ENCODE measurements around the gene BPIFB6. TPM values are rescaled to one million over a fixed set of nuclear protein-coding genes. Genes with fewer than 3 reads are reported as not detected.

Gene BPIFB6
- total RNA-seq, 1 donor: not detected

GRCh38 chr20:33002087-33002808 lies 29.2 kb upstream of the BPIFB6 start:
- DNase-seq (ENCODE audit: low read depth): no peak
- TF ChIP-seq, protein P1, sequence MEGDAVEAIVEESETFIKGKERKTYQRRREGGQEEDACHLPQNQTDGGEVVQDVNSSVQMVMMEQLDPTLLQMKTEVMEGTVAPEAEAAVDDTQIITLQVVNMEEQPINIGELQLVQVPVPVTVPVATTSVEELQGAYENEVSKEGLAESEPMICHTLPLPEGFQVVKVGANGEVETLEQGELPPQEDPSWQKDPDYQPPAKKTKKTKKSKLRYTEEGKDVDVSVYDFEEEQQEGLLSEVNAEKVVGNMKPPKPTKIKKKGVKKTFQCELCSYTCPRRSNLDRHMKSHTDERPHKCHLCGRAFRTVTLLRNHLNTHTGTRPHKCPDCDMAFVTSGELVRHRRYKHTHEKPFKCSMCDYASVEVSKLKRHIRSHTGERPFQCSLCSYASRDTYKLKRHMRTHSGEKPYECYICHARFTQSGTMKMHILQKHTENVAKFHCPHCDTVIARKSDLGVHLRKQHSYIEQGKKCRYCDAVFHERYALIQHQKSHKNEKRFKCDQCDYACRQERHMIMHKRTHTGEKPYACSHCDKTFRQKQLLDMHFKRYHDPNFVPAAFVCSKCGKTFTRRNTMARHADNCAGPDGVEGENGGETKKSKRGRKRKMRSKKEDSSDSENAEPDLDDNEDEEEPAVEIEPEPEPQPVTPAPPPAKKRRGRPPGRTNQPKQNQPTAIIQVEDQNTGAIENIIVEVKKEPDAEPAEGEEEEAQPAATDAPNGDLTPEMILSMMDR (IDR thresholded peaks at IDR 0.05; ENCODE audit: insufficient read depth, low read depth, low read length): no peak
- H3K4me3 ChIP-seq (ENCODE audit: low read depth, low read length): no peak overlapping the region

DNA sequence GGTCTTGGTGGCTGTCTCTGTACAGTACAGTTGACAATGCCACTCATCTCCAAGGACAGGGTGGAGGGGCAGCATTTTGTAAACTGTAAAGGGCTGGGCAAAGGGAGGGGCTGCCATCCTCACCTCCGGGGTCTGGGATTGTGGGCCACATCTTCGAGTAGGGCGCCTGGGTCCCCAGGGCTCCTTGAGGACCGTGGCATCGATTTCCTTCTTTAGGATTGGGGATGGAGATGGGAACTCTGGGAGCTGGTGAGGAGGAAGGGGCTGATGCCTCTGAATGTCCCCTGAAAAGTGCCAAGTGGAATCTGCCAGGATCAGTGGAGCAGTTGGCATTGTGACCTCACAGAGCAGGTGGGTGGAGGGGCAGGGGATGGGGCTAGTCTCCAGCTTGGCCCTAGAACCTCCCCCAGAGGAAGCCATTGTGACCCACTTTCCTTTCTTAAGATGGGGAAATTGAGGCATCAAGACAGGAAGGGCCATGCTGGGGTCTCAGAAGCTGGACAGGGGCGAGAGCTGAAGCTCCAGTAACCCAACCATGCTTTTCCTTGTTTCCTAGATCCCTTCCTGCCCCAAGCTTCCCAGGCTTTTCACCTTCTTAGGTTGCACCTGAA lies 27.2 kb upstream of the BPIFB6 start, which contains the start of gene SUN5:
Gene SUN5 (minus strand): TSS at position 293 of the 611 bp plus-strand sequence. CDS start 93 bp downstream, at position 200.
- no peak within 1 kb of the TSS for H3K4me3 ChIP-seq (ENCODE audit: low read depth, low read length)
- DNase-seq (ENCODE audit: low read depth): no peak
- TF ChIP-seq, protein P1 (IDR thresholded peaks at IDR 0.05; ENCODE audit: insufficient read depth, low read depth, low read length): no peak

GRCh38 chr20:33005132-33005566 lies 26.3 kb upstream of the BPIFB6 start:
- TF ChIP-seq, protein P1 (IDR thresholded peaks at IDR 0.05; ENCODE audit: insufficient read depth, low read depth, low read length): peak; percentile 43
- no peak overlapping the region for H3K4me3 ChIP-seq (ENCODE audit: low read depth, low read length)
- DNase-seq (ENCODE audit: low read depth): no peak

DNA sequence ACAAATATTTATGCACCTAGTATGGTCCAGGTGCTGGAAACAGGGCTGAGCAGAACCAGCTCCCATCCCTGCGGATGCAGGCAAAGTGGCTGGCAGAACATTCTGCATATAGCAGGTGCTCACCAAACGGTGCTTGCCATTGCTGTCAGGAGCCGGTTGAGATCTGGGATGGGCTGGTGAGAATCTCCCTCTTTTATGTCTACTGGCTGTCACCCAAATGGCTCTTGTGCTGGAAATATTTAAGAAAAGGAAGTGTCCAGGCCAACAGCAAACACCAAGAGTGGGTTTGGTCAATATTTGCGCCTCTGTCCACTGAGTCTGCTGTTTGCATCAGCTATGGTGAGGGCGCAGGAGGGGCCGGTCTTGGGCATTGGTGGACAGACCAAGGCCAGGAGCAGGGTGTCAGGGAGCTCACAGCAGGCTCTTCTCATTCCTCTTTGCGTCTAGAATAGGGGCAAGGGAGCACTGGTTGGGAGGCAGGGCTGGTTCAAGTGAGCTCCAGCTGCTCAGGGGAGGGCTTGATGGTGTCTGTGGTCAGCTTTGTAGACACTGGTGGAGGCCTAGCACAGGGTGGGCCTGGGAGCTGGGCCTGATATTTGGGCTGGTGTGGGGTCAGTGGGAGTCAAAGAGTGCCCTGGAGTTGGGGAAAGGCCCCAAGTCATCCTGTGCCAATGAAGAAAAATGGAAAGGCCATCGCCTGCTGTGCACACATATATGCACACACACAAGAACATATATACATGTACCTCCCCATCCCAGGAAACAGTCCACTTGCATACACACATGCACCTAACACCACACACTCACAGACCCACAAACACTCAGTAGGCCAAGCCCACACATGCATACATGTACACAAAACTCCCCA lies 25.3 kb upstream of the BPIFB6 start:
- DNase-seq (ENCODE audit: low read depth): no peak
- TF ChIP-seq, protein P1 (IDR thresholded peaks at IDR 0.05; ENCODE audit: insufficient read depth, low read depth, low read length): no peak
- H3K4me3 ChIP-seq (ENCODE audit: low read depth, low read length): no peak overlapping the region

- TF ChIP-seq, protein P1 (IDR thresholded peaks at IDR 0.05; ENCODE audit: insufficient read depth, low read depth, low read length): no peak
- H3K4me3 ChIP-seq (ENCODE audit: low read depth, low read length): no peak overlapping the region
- DNase-seq (ENCODE audit: low read depth): no peak
These were observed 24.6 kb upstream of the BPIFB6 start for GRCh38 chr20:33006776-33007375.
